Sigmoid colon (tissue), 4 donors: ENCODE data around the gene PLEKHG4B.

Source experiments
- EP300 ChIP-seq, 4 donors: sonication (generic); formaldehyde crosslinking; IDR thresholded peaks; one replicate each; pipeline ENCODE4 v1.6.1; 2017; ENCODE audit warnings: antibody characterized with exemption in 4 of 4
- POLR2A ChIP-seq, 2 donors: fragments of 450-650 bp; IDR thresholded peaks; one replicate each; pipeline ENCODE4 v1.6.1; 2016; ENCODE audit warnings: antibody characterized with exemption in 2 of 2, mild to moderate bottlenecking in 2 of 2, moderate library complexity in 2 of 2
- POLR2AphosphoS5 ChIP-seq, 4 donors: sonication (generic); formaldehyde crosslinking; IDR thresholded peaks; one replicate each; pipeline ENCODE4 v1.6.1; 2017; ENCODE audit warnings: antibody characterized with exemption in 4 of 4
- TF ChIP-seq, protein P1 (sequence below), 4 experiments: fragments of 450-650 bp in 3 of 4; fragments of 200-600 bp in 1 of 4; IDR thresholded peaks; one replicate each; pipeline ENCODE4 v1.5.1; 2016 to 2019; ENCODE audit warnings: antibody characterized with exemption in 4 of 4, mild to moderate bottlenecking in 3 of 4, moderate library complexity in 2 of 4

DNA sequence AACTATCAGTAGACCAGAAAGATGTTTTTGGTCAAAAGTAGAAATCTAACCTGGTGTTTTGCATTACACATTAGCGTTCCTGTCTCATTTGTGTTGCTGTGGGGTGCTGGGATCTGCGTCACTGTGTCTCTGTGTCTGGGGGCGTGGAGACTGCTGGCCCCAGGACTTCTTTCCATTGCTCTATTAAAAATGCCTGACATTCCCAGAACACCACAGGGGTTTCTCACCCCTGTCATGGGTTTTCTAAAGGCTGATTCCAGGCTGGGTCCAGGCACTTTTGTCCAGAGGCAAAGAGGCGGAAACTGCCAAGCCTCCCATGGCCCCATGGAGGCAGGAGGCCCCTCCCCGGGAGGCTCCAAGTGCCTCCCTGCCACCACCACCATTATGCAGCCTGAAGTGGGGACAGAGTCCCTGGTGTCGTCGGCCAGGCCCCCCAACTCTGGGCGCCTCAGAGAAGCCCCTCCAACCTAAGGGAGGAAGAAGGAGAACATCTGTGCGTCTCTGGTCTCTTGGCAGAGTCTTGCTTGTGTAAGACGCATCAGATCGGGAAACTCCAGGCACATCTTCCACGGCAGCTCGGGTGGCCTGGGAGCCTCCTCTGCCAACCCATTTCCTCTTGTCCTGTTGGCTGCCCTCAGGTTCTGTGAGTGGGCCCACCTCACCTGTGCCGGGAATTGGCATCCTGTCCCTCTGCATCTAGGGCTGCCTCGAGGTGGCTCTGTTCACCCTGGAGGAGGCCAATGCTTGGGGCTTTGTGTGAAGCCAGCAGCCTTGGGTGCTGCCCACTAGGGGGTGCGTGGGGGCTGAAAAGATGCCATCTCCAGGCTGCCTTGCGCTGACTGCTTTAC is 13.8 kb upstream of the PLEKHG4B start:
- TF ChIP-seq POLR2A (IDR thresholded peaks at IDR 0.05) (no peak), EP300 (IDR thresholded peaks at IDR 0.05) (no peak), POLR2AphosphoS5 (IDR thresholded peaks at IDR 0.05) (no peak)
- TF ChIP-seq, protein P1, sequence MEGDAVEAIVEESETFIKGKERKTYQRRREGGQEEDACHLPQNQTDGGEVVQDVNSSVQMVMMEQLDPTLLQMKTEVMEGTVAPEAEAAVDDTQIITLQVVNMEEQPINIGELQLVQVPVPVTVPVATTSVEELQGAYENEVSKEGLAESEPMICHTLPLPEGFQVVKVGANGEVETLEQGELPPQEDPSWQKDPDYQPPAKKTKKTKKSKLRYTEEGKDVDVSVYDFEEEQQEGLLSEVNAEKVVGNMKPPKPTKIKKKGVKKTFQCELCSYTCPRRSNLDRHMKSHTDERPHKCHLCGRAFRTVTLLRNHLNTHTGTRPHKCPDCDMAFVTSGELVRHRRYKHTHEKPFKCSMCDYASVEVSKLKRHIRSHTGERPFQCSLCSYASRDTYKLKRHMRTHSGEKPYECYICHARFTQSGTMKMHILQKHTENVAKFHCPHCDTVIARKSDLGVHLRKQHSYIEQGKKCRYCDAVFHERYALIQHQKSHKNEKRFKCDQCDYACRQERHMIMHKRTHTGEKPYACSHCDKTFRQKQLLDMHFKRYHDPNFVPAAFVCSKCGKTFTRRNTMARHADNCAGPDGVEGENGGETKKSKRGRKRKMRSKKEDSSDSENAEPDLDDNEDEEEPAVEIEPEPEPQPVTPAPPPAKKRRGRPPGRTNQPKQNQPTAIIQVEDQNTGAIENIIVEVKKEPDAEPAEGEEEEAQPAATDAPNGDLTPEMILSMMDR (IDR thresholded peaks at IDR 0.05) = no peak
